H7 (cell line): ENCODE results near the gene ASB7. TPM values are rescaled to one million over a fixed set of nuclear protein-coding genes. Genes with fewer than 3 reads are reported as not detected.

Experiments
- DNase-seq: peaks from one replicate; pipeline ENCODE4 v3.0.0; 2012
- H3K27me3 ChIP-seq: 2 replicates; pipeline ENCODE4 v1.6.0; 2011; ENCODE audit warnings: mild to moderate bottlenecking, low read length; ENCODE audit not compliant: control insufficient read depth, insufficient read depth
- H3K36me3 ChIP-seq: replicated peaks from 2 replicates; pipeline ENCODE4 v1.5.1; 2011; ENCODE audit warnings: low read length; ENCODE audit not compliant: control insufficient read depth, insufficient read depth
- H3K4me3 ChIP-seq: 2 replicates; pipeline ENCODE4 v1.5.1; 2011; ENCODE audit warnings: low read depth, mild to moderate bottlenecking, control low read depth, low read length, moderate library complexity; ENCODE audit not compliant: insufficient read depth
- total RNA-seq: library from RNA; depleted of rRNA; stranded (reverse); fragments of >200 nt; shearing (Covaris generic); gene quantifications from 2 replicates; pipeline ENCODE4 v1.2.3, GENCODE V29; 2014; rRNA removed

The ASB7 gene
- 8.3 and 13.2 TPM in 2 replicates for total RNA-seq

GRCh38 chr15:100602064-100602822 is at the start of gene ASB7, which contains the start of gene LINS1:
ASB7 (plus strand) TSS chr15:100602589; CDS start chr15:100612217, 9,628 bp downstream.
LINS1 (minus strand) TSS chr15:100602184; CDS start chr15:100580842, 21,342 bp downstream.
- peak; percentile 92 for DNase-seq
- H3K27me3 ChIP-seq: no peaks in the 10 kb centered on the region
- H3K36me3 ChIP-seq: no peaks in the 10 kb centered on the region
- peak within 1 kb of the TSS; percentile 90 for H3K4me3 ChIP-seq

GRCh38 chr15:100553468-100553867 is 48.9 kb upstream of the ASB7 start:
- no peak for DNase-seq
- Histone ChIP-seq H3K36me3 (no peaks in the 10 kb centered on the region), H3K27me3 (no peaks in the 10 kb centered on the region), H3K4me3 (no peak overlapping the region)

- Histone ChIP-seq H3K27me3 (no peaks in the 10 kb centered on the region), H3K36me3 (no peaks in the 10 kb centered on the region)
- peak; percentile 31 for DNase-seq
Measured at GRCh38 chr15:100558771-100559254, 43.6 kb upstream of the ASB7 start.

GRCh38 chr15:100559330-100559729 is 43.1 kb upstream of the ASB7 start:
- Histone ChIP-seq H3K27me3 (no peaks in the 10 kb centered on the region), H3K4me3 (no peak overlapping the region), H3K36me3 (no peaks in the 10 kb centered on the region)
- DNase-seq: no peak

More at GRCh38 chr15:100558771-100559254, 43.6 kb upstream of the ASB7 start:
- no peak overlapping the region for H3K4me3 ChIP-seq

GRCh38 chr15:100560323-100560722 is 42.1 kb upstream of the ASB7 start:
- Histone ChIP-seq H3K27me3 (no peaks in the 10 kb centered on the region), H3K4me3 (no peak overlapping the region)
- DNase-seq: no peak

GRCh38 chr15:100565591-100565990 is 36.8 kb upstream of the ASB7 start:
- H3K27me3 ChIP-seq: no peaks in the 10 kb centered on the region
- H3K36me3 ChIP-seq: no peaks in the 10 kb centered on the region
- no peak overlapping the region for H3K4me3 ChIP-seq
- no peak for DNase-seq

More at GRCh38 chr15:100560323-100560722, 42.1 kb upstream of the ASB7 start:
- no peaks in the 10 kb centered on the region for H3K36me3 ChIP-seq

GRCh38 chr15:100566850-100567628 is 35.4 kb upstream of the ASB7 start:
- no peaks in the 10 kb centered on the region; the same call in 1 of the 2 replicates for H3K36me3 ChIP-seq
- H3K27me3 ChIP-seq: no peaks in the 10 kb centered on the region
- no peak for DNase-seq
- H3K4me3 ChIP-seq: no peak overlapping the region

DNA sequence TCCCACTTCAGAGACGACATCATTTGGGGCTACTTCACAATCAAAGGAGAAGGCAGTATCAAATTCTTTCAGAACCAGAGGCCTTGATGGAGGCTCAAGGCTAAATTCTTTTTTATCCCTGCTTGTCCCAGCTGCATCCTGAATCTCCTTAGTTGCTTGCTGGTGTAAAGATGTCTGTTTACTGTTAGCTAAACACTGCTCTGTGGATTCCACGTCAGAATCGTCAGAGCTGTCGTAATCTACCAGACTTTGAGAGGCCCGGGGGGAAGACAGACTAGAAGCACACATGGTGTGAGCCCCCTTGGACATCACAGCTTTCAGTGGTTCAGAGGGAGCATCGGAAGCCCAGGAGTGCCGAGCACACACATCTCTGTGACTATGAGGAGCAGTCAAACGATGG is 33.0 kb upstream of the ASB7 start:
- DNase-seq: no peak
- Histone ChIP-seq H3K27me3 (no peaks in the 10 kb centered on the region), H3K4me3 (no peak overlapping the region), H3K36me3 (no peaks in the 10 kb centered on the region; the same call in 1 of the 2 replicates)

GRCh38 chr15:100570275-100570674 is 32.1 kb upstream of the ASB7 start:
- no peaks in the 10 kb centered on the region for H3K27me3 ChIP-seq
- no peak overlapping the region for H3K4me3 ChIP-seq
- no peak for DNase-seq
- no peaks in the 10 kb centered on the region; the same call in 1 of the 2 replicates for H3K36me3 ChIP-seq

- Histone ChIP-seq H3K27me3 (no peaks in the 10 kb centered on the region), H3K36me3 (no peaks in the 10 kb centered on the region; the same call in 1 of the 2 replicates), H3K4me3 (no peak overlapping the region)
- DNase-seq: no peak
Measured at GRCh38 chr15:100570735-100571313, 31.6 kb upstream of the ASB7 start.

GRCh38 chr15:100571592-100572167 is 30.7 kb upstream of the ASB7 start:
- Histone ChIP-seq H3K27me3 (no peaks in the 10 kb centered on the region), H3K36me3 (no peaks in the 10 kb centered on the region; the same call in 1 of the 2 replicates), H3K4me3 (no peak overlapping the region)
- no peak for DNase-seq

- DNase-seq: no peak
- H3K36me3 ChIP-seq: no peaks in the 10 kb centered on the region; the same call in 1 of the 2 replicates
- H3K4me3 ChIP-seq: no peak overlapping the region
- no peaks in the 10 kb centered on the region for H3K27me3 ChIP-seq
Measured at GRCh38 chr15:100572362-100572983, 29.9 kb upstream of the ASB7 start.

DNA sequence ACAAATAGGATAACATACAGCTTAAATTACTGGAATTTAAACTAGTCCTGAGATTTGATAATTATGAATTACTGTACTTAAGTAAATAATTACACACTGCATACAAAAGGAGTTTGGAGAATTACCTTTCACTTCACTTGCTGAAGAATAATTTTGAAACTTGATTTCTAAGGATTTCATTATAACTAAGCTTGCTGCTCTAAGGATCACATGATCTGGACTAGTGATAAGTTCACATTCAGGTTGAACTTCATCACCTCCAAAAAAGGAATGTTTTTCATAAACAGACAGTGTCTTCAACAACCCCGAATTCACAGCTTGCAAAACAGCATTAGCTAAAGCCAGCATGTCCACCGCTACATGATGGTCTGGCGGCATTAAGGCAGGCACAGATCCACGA is 28.9 kb upstream of the ASB7 start:
- Histone ChIP-seq H3K4me3 (no peak overlapping the region), H3K36me3 (no peaks in the 10 kb centered on the region; the same call in 1 of the 2 replicates), H3K27me3 (no peaks in the 10 kb centered on the region)
- DNase-seq: no peak

DNA sequence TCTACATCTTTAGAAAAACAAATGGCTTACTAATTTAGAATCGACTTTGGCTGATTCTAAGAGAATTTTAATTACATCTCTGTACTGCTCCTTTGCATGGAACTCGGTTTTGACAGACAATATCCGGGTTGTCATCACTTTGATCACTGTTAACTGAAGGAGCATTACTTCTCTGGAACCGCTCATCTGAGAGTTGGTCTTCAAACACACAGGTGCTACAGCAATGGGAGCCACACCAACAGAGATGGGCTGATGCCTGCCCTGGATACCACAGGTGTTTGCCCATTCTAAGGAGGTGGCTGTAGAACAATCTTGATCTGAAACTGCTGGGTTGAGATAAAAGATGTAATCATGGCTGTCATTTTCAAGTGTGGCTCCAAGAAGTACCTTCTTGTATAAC is 22.0 kb upstream of the ASB7 start:
- H3K4me3 ChIP-seq: no peak overlapping the region
- no peaks in the 10 kb centered on the region; the same call in 1 of the 2 replicates for H3K36me3 ChIP-seq
- DNase-seq: no peak
- H3K27me3 ChIP-seq: no peaks in the 10 kb centered on the region
